Measurements from ENCODE around the gene BAG5.
"Not testable (repeated sequence)": the region's sequence is repeated elsewhere in the genome, so short reads cannot be mapped to it uniquely, and the experiment has no call there.

The BAG5 gene

DNA sequence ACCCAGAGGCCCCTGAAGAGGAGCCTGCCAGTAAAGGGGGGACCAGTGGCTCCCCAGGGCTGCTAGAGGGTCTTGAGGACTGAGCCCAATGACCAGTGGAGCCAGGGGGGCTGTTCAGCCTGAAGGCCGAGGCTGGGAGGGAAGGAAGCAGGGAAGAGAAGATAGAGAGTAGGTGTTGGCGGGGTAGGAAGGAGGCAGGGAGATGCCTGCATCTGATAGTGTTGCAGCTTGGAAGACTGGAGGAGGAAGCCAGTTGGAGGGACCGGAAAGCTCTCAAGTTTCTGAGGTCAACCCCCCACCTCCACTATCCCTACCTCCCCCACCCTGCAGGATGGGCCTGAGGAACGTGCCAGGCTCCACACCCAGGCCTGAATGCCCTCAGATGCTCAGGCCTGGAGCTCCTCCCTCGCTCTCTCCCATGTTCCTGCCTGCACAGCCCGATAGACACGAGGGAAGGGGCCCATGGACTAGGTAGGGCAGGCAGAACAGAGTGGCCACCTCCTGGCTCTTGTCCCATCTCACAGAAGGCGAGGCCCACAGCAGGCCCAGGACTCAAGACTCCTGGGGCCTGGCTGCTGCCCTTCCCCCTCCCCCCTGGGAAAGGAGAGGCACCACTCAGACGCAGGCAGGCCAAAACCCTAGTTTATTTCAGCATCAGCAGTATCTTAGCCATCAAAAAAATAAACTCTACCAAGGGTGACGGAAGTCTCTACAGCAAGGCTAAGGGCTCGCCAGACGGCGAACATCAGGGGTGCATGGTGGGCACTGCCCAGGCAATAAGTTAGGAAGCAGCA is 43.2 kb downstream of the BAG5 start:
- Mint-ChIP-seq H3K36me3 (no peaks in the 10 kb centered on the region), H3K27ac (no peak overlapping the region), H3K4me1 (peaks cover 21% of the 10 kb centered on the region), H3K4me3 (peak overlapping the region; percentile 4), H3K9me3 (no peaks in the 10 kb centered on the region), H3K27me3 (peaks cover 19% of the 10 kb centered on the region)
- no peak for ATAC-seq

DNA sequence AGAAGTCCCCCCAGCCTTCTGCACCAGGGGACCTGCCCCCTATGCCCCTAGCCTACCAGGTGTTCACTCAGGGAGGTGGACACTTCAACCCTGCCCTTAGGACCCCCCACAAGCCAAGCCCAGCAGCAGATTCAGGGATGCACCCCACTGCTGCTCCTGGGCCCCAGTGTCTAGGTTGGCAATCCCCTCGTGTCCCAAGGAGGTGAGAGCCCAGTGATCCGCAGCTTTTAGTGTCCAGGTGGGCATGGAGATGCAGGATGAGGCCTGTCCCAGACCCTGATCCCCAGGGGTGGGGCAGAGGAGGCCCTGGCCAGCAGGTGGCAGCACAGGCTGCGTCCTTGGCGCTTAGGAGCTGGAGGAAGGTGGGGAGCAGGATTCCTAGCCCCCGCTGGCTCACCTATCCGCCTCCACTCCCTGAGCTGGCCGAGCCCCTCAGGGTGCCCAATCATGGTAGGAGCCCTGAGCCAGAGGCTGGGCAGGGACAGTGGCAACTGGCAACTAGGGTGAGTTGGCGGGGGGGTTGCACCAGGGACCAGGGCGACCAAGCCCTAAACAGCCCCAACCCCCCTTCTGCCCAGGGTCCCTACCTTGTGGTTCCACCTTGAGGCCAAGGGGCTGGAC is 43.9 kb downstream of the BAG5 start:
- ATAC-seq: peak; percentile 42
- Mint-ChIP-seq H3K27me3 (peaks cover 19% of the 10 kb centered on the region), H3K9me3 (no peaks in the 10 kb centered on the region), H3K27ac (no peak overlapping the region), H3K36me3 (no peaks in the 10 kb centered on the region), H3K4me3 (no peak overlapping the region), H3K4me1 (peaks cover 21% of the 10 kb centered on the region)

DNA sequence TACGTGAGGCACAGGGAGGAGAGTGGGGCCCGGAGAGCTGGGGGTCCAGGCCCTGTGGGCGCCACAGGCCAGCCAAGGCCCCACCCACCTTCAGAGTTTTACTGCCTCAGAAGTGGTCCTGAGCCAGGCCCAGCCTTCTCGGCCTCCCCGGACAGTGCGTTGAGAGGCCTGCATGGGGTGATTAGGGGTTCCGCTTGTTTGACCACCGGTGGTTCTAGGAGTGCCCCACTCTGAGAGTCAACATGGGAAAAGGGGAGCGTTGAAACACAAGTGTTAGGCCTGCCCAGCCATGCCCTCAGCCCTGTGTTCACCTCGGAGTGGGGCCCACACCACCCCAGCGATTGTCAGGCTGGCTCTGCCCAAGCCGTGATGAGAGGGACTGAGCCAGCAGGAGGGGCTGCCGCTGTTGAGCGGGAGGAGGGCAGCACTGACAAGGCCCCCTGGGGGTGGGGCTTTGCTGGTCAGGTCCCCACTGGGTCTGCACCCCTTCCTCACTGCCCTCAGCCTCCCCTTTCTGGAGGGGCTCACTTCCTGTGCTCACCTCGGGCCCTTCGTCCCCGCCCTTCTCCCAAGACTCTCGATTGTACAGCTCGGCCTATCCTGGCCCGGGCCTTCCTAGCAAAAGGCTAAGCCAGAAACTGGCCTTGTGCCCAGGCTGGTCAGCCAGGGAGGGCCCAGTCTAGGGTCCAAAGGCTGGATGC is 44.6 kb downstream of the BAG5 start:
- Mint-ChIP-seq H3K27ac (no peak overlapping the region), H3K27me3 (peaks cover 19% of the 10 kb centered on the region), H3K4me1 (peaks cover 21% of the 10 kb centered on the region), H3K4me3 (no peak overlapping the region), H3K36me3 (no peaks in the 10 kb centered on the region), H3K9me3 (no peaks in the 10 kb centered on the region)
- no peak for ATAC-seq

DNA sequence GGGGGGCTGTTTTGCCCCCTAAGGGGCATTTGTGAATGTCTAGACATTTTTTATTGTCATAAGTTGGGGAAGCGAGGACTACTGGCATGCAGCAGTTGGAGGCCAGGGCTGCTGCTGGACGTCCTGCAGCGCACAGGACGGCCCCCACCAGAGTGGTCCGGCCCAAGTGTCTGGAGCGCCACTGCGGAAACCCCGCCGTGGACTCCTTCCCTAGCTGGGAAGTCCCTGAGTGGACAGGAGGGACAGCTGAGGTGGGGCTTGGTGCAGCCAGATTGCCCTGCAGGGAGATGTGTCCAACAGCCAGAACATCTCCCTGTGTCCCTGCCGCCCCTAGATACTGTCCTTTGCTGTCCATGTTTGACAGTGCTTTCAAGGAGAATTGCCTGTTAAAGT is 45.3 kb downstream of the BAG5 start:
- Mint-ChIP-seq H3K4me3 (no peak overlapping the region), H3K27ac (no peak overlapping the region), H3K27me3 (peaks cover 19% of the 10 kb centered on the region), H3K9me3 (no peaks in the 10 kb centered on the region), H3K36me3 (peaks cover 6% of the 10 kb centered on the region), H3K4me1 (peaks cover 21% of the 10 kb centered on the region)
- no peak for ATAC-seq

DNA sequence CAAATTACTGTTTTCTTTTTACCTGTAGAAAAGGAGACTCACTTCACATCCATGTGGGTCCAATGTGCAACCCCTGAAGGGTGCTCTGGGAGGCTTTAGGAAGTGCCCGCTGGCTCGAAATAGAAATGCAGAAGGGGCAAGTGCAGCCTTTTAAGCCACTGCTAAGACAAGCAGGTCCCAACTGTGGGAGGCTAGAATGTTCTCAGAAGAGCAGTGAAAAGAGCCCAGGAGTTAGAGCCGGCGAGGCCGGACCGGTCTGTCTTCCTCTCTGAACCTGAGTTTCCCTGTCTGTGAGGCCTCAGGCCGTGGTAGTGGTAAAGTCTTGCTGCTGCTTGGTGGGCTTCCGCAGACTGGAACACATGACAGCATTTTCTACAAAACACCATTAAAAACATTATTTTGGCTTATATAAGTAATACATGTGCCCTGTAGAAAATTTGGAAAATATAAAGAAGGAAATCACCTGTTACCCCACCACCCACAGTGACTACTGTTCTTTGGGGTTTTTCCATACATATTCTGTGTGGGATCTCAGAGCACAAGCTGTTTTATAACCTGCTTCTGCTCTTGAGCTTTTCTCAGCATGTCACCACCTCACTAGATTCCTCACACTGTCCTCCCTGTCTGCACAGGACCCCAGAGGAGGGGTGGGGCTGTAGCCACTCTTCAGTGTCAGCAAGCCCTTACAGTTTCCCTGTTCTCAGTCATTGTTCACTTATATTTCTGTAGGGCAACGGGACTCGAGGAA is 45.9 kb downstream of the BAG5 start:
- Mint-ChIP-seq H3K4me1 (peaks cover 21% of the 10 kb centered on the region), H3K27me3 (peaks cover 19% of the 10 kb centered on the region), H3K9me3 (no peaks in the 10 kb centered on the region), H3K4me3 (no peak overlapping the region), H3K36me3 (peaks cover 6% of the 10 kb centered on the region), H3K27ac (no peak overlapping the region)
- ATAC-seq: no peak

DNA sequence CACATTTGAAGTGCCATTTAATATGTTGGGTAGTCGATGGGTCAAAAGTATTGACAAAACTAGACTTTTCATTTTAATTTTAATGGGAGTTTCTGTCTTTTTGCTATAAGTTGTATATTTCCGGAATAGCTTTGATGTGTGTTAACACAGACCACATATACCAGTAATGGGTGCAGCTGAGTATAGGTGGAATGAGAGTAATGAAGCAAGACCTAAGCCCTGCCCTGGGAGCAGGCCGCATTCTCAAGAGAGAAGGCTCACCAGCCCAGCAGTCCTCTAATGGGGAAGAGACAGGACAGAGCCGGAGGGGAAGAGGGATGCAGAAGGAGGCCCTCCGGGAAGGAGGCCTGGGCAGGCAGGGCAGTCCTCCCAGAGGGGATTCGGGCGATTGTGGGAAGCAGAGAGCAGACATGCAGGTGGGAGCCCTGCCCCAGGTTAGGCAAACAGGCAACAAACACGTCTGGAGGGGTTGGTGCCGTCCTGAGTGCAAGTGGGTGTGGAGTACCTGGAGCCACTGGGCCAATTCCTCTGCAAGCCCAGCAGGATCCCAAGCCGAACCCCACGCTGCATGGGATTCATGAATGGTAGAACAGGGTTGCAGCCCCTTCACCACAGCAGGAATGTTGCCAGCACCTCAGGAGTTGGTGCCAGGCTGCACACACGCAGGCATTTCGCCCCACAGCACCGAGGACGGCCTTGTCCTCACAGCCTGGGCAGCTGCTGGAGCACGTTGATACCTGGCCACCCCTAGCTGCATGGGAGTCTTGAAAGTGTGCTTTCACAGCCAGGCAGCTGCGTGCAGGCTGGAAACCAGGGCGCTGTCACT is 47.6 kb downstream of the BAG5 start:
- Mint-ChIP-seq H3K27ac (no peak overlapping the region), H3K4me3 (no peak overlapping the region), H3K36me3 (peaks cover 22% of the 10 kb centered on the region), H3K4me1 (peaks cover 12% of the 10 kb centered on the region), H3K9me3 (no peaks in the 10 kb centered on the region), H3K27me3 (peaks cover 13% of the 10 kb centered on the region)
- ATAC-seq: no peak

DNA sequence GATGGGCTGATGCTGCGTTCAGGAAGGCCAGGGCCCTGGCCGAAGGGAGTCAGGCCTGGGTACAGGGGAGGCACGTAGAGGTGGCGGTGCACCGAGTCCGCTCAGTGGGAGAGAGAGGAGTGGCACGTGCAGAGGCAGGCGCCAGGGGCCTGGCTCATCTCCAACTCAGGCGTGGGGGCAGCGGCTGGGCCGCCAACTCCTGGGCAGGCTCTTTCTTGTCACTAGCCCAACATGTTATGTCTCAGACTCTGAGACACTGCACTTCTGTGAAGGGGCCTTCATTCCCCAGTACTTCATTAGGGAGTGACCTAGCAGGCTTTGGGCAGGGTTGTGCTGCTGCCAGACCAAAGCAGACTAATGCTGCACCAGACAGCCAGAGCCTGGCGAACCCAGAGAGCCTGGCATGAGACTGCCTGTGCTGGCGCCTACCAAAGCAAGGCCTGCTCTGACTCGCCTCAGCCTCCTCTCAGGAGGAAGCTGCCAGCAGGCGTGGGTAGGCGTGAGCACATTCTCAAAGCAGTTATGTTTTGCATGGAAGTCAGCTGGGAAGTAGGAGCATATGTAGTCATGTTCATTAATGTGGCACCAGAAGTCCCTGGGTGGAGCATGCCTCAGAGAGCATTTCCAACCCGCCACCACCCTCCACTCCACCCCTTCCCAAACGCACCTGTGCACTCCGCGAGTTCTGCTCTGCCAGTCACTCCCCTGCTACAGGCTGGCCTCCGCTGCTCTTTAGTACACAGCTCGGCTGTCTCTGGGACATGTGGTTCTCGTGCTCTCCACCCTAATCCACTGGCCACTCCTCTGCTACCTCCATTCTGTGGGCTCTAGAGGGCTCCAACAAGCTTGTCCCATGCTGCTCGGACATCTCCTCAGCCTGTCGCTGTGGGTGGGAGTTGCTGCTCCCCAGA is 49.5 kb downstream of the BAG5 start:
- no peak overlapping the region for H3K27ac Mint-ChIP-seq
- no peaks in the 10 kb centered on the region for H3K27me3 Mint-ChIP-seq
- H3K36me3 Mint-ChIP-seq: peaks cover 32% of the 10 kb centered on the region
- peak; percentile 34 for ATAC-seq
- H3K4me1 Mint-ChIP-seq: no peaks in the 10 kb centered on the region
- no peaks in the 10 kb centered on the region for H3K9me3 Mint-ChIP-seq
- H3K4me3 Mint-ChIP-seq: no peak overlapping the region

DNA sequence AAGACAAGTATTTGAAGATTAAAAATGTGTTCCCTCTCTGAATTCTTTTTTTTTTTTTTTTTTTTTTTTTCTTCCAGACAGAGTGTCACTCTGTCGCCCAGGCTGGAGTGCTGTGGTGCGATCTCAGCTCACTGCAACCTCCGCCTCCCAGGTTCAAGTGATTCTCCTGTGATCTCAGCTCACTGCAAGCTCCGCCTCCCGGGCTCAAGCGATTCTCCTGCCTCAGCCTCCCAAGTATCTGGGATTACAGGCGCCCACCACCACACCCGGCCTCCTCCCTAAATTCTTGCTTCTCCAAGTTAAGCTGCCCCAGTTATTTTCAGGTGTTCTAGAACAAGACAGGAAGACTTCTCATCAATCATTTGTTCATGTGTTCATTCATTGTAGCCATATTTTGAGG is 50.3 kb downstream of the BAG5 start:
- not testable (repeated sequence) for H3K4me1 Mint-ChIP-seq, H3K4me3 Mint-ChIP-seq, H3K9me3 Mint-ChIP-seq, H3K27me3 Mint-ChIP-seq, H3K27ac Mint-ChIP-seq, ATAC-seq
- H3K36me3 Mint-ChIP-seq: peaks cover 32% of the 10 kb centered on the region

DNA sequence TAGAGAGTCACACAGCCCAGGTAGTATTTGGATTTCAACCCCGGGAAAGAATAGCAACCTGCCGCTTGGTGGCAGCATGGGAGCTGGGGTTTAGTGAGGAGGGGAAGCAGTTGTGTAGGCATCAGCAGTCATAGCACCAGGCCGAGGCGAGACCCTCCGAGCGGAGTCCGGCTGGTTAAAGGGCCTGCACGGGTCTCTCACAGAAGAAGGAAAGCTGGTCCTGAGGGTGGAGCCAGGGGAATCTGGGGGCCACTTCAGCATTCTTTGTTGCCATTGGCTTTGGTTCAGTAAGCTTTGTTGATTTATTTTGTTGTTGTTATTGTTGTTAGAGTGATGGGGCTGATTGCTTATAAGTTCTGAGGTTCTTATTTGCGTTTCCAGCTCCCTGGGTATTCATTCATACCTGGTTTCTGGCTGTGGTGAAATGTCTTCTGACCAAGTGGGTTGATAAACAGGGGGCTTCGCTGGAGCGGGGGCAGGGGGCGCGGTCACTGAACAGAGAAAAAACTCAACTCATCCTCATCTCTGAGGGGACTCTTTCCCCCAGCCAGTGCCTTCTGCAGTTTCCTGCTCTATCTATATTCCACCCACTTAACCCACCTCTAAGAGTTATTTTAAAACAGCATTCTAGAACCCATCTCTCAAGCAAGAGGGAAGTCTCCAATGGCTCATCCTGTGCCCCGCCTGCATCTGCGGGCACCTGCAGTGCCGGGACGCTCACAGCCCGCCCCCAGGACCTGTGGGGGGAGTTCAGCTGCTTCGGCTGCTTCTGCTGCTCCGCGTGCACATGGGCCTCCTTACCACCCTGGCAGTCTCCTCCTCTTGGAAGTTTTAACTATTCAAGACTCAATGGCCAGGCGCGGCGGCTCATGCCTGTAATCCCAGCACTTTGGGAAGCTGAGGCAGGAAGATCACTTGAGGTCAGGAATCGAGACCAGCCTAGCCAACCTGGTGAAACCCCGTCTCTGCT is 51.4 kb downstream of the BAG5 start:
- H3K36me3 Mint-ChIP-seq: peaks cover 33% of the 10 kb centered on the region
- ATAC-seq: no peak
- H3K4me1 Mint-ChIP-seq: no peaks in the 10 kb centered on the region
- no peak overlapping the region for H3K4me3 Mint-ChIP-seq
- no peak overlapping the region for H3K27ac Mint-ChIP-seq
- H3K9me3 Mint-ChIP-seq: no peaks in the 10 kb centered on the region
- no peaks in the 10 kb centered on the region for H3K27me3 Mint-ChIP-seq

DNA sequence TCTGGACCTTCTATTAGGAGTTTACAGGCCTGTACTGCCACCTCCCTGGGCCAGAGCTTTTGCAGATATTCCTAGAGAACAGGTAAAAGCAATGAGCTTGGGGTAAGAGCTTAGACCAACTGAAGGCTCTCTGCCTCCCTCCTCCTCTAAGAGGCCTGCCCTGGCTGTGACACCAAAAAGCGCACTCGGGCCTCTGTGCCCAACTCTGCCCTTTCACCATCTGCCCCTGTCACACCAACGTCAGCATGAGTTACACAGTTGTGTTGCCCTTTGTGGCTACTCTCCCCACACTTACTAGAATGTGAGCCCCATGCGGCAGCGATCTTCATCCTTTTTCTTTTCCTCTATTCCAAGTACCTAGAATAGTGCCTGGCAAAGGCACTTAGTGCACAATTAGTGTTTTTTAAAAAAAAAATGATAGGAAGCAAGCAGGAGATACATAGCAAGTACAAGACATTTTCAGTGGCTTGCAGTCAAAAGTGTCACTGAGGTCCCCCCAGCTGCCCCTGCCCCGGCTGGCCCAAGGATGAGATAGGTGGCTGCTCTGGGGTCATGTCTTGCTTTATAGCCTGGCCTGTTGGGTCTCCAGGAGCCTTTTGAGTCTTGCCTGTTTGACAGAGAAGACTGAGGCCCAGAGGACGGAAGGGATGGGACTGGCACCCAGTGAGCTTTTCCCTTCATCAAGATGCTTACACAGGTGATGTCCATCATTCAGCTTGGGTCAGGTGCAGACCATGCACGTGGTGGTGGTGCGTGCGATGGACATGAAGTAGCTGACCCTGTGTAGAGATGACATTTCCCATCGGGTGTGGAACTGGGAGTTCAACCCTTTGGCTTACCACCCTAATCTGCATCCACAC is 52.4 kb downstream of the BAG5 start:
- no peak overlapping the region for H3K4me3 Mint-ChIP-seq
- H3K27ac Mint-ChIP-seq: no peak overlapping the region
- H3K4me1 Mint-ChIP-seq: no peaks in the 10 kb centered on the region
- H3K36me3 Mint-ChIP-seq: peaks cover 42% of the 10 kb centered on the region
- no peak for ATAC-seq
- H3K27me3 Mint-ChIP-seq: no peaks in the 10 kb centered on the region
- no peaks in the 10 kb centered on the region for H3K9me3 Mint-ChIP-seq

DNA sequence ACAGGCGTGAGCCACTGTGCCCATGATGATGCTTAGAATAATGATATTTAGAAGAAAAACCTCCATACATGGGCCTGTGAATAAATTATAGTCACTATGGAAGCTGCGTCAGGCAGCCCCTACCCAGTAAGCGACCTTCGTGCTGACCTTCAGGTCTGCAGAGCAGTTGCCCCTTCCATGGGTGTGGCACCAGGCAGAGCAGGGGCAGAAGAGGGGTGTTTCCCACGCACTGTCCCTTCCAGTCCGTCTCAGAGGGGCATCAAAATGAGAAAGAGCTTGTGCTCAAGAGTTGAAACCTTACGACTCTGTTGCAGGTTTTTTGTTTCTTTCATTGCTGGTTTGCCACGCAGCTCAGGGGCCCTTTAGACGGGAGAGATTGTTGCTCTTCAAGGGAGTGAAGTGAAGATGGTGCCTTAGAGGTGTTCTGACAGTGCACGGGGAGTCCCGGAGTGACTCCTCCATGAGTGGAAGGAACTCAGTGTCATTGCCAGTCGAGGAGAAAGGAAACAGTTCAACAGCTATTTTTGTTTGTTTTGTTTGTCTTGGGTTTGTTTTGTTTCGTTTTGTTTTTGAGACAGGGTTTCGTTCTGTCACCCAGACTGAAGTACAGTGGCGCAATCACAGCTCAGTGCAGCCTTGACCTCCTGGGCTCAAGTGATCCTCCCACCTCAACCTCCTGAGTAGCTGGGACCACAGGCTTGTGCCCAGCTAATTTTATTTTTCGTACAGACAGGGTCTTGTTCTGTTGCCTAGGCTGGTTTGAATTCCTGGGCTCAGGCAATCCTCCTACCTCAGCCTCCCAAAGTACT is 53.7 kb downstream of the BAG5 start:
- ATAC-seq: no peak
- H3K4me1 Mint-ChIP-seq: no peaks in the 10 kb centered on the region
- no peaks in the 10 kb centered on the region for H3K27me3 Mint-ChIP-seq
- H3K4me3 Mint-ChIP-seq: no peak overlapping the region
- no peak overlapping the region for H3K27ac Mint-ChIP-seq
- H3K9me3 Mint-ChIP-seq: no peaks in the 10 kb centered on the region
- peaks cover 55% of the 10 kb centered on the region for H3K36me3 Mint-ChIP-seq

DNA sequence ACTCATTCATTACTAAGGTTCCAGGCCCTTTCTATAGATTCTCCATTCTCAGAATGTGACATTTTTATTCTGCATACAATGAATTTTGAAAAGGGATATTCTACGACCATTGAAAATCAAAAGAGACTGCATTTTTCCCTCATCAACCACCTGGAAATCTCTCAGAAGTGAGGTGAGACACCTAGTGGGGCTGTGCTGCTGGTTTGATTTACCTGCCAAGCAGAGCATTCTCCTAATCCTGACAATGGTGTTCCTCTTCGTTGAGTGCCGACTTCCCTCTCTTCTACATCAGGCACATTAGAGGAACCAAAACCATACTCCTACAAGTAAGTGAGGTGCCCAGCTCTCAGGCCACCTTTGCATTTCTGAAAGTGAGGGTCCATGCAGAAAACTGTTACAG is 54.7 kb downstream of the BAG5 start:
- Mint-ChIP-seq H3K9me3 (no peaks in the 10 kb centered on the region), H3K4me3 (no peak overlapping the region), H3K4me1 (no peaks in the 10 kb centered on the region), H3K27ac (no peak overlapping the region), H3K27me3 (no peaks in the 10 kb centered on the region), H3K36me3 (peaks cover 65% of the 10 kb centered on the region)
- ATAC-seq: no peak

All from stimulated activated memory B cell treated with anti-CD40 and anti-IgM and Interleukin-4, amounts not matched to agents 10 μg/mL and 1 μg/mL and 100 μg/mL, for 72 hours (primary cell).